ENCODE data around the gene ZNF174.

The ZNF174 gene

GRCh38 chr16:3400779-3401688 is at the start of gene ZNF174, which contains the start of gene ZSCAN32:
TSS of gene ZNF174 (plus strand) at chr16:3401215. CDS start at chr16:3402005, 790 bp downstream.
TSS of gene ZSCAN32 (minus strand) at chr16:3401004. CDS start at chr16:3397557, 3,447 bp downstream.
- Histone ChIP-seq H3K4me3 (ENCODE audit: low read length) (peak within 1 kb of the TSS; percentile 96), H3K9ac (ENCODE audit: low read length) (peak within 1 kb of the TSS; percentile 86), H3K27me3 (ENCODE audit: control insufficient read depth, insufficient read depth, low read length) (no peaks in the 10 kb centered on the region), H3K9me3 (ENCODE audit: control insufficient read depth, low read depth, low read length) (peaks cover 5% of the 10 kb centered on the region), H3K4me1 (ENCODE audit: control insufficient read depth, low read depth, low read length) (no peaks in the 10 kb centered on the region), H3K27ac (ENCODE audit: low read length) (peak within 1 kb of the TSS; percentile 33), H3K36me3 (ENCODE audit: control insufficient read depth, low read depth, low read length) (peaks cover 10% of the 10 kb centered on the region)

- no peaks in the 10 kb centered on the region for H3K27me3 ChIP-seq (ENCODE audit: control insufficient read depth, insufficient read depth, low read length)
- no peak within 1 kb of the TSS for H3K4me3 ChIP-seq (ENCODE audit: low read length)
- peaks cover 25% of the 10 kb centered on the region for H3K9me3 ChIP-seq (ENCODE audit: control insufficient read depth, low read depth, low read length)
- no peak within 1 kb of the TSS for H3K9ac ChIP-seq (ENCODE audit: low read length)
- H3K4me1 ChIP-seq (ENCODE audit: control insufficient read depth, low read depth, low read length) = no peaks in the 10 kb centered on the region
- no peaks in the 10 kb centered on the region for H3K36me3 ChIP-seq (ENCODE audit: control insufficient read depth, low read depth, low read length)
- H3K27ac ChIP-seq (ENCODE audit: low read length) = no peak within 1 kb of the TSS
Measured at GRCh38 chr16:3355589-3355988, 45.4 kb upstream of the ZNF174 start, which contains the start of gene OR2C1. TSS of gene OR2C1 (plus strand) at chr16:3355889. CDS start at chr16:3355941, 52 bp downstream.

- H3K4me3 ChIP-seq (ENCODE audit: low read length) = no peak overlapping the region
- H3K36me3 ChIP-seq (ENCODE audit: control insufficient read depth, low read depth, low read length) = no peaks in the 10 kb centered on the region
- H3K9me3 ChIP-seq (ENCODE audit: control insufficient read depth, low read depth, low read length) = peaks cover 23% of the 10 kb centered on the region
Measured at GRCh38 chr16:3356118-3356517, 44.9 kb upstream of the ZNF174 start.

GRCh38 chr16:3358871-3359270 is 42.1 kb upstream of the ZNF174 start:
- Histone ChIP-seq H3K36me3 (ENCODE audit: control insufficient read depth, low read depth, low read length) (no peaks in the 10 kb centered on the region), H3K4me3 (ENCODE audit: low read length) (no peak overlapping the region), H3K27ac (ENCODE audit: low read length) (no peak overlapping the region), H3K4me1 (ENCODE audit: control insufficient read depth, low read depth, low read length) (no peaks in the 10 kb centered on the region), H3K9ac (ENCODE audit: low read length) (no peak overlapping the region), H3K27me3 (ENCODE audit: control insufficient read depth, insufficient read depth, low read length) (no peaks in the 10 kb centered on the region), H3K9me3 (ENCODE audit: control insufficient read depth, low read depth, low read length) (peaks cover 24% of the 10 kb centered on the region)

More at GRCh38 chr16:3356118-3356517, 44.9 kb upstream of the ZNF174 start:
- no peaks in the 10 kb centered on the region for H3K27me3 ChIP-seq (ENCODE audit: control insufficient read depth, insufficient read depth, low read length)
- H3K9ac ChIP-seq (ENCODE audit: low read length) = no peak overlapping the region
- H3K27ac ChIP-seq (ENCODE audit: low read length) = no peak overlapping the region
- no peaks in the 10 kb centered on the region for H3K4me1 ChIP-seq (ENCODE audit: control insufficient read depth, low read depth, low read length)

- Histone ChIP-seq H3K27me3 (ENCODE audit: control insufficient read depth, insufficient read depth, low read length) (no peaks in the 10 kb centered on the region), H3K4me1 (ENCODE audit: control insufficient read depth, low read depth, low read length) (no peaks in the 10 kb centered on the region), H3K9me3 (ENCODE audit: control insufficient read depth, low read depth, low read length) (peaks cover 5% of the 10 kb centered on the region), H3K36me3 (ENCODE audit: control insufficient read depth, low read depth, low read length) (no peaks in the 10 kb centered on the region), H3K4me3 (ENCODE audit: low read length) (no peak overlapping the region), H3K9ac (ENCODE audit: low read length) (no peak overlapping the region), H3K27ac (ENCODE audit: low read length) (no peak overlapping the region)
Measured at GRCh38 chr16:3362931-3363330, 38.1 kb upstream of the ZNF174 start.

GRCh38 chr16:3363793-3364192 is 37.2 kb upstream of the ZNF174 start:
- Histone ChIP-seq H3K27me3 (ENCODE audit: control insufficient read depth, insufficient read depth, low read length) (no peaks in the 10 kb centered on the region), H3K9ac (ENCODE audit: low read length) (no peak overlapping the region), H3K4me3 (ENCODE audit: low read length) (no peak overlapping the region), H3K9me3 (ENCODE audit: control insufficient read depth, low read depth, low read length) (peaks cover 5% of the 10 kb centered on the region), H3K4me1 (ENCODE audit: control insufficient read depth, low read depth, low read length) (no peaks in the 10 kb centered on the region), H3K27ac (ENCODE audit: low read length) (no peak overlapping the region), H3K36me3 (ENCODE audit: control insufficient read depth, low read depth, low read length) (no peaks in the 10 kb centered on the region)

- H3K36me3 ChIP-seq (ENCODE audit: control insufficient read depth, low read depth, low read length) = no peaks in the 10 kb centered on the region
- H3K9me3 ChIP-seq (ENCODE audit: control insufficient read depth, low read depth, low read length) = peaks cover 5% of the 10 kb centered on the region
- H3K9ac ChIP-seq (ENCODE audit: low read length) = no peak overlapping the region
- H3K27me3 ChIP-seq (ENCODE audit: control insufficient read depth, insufficient read depth, low read length) = no peaks in the 10 kb centered on the region
- H3K4me3 ChIP-seq (ENCODE audit: low read length) = no peak overlapping the region
- no peak overlapping the region for H3K27ac ChIP-seq (ENCODE audit: low read length)
- no peaks in the 10 kb centered on the region for H3K4me1 ChIP-seq (ENCODE audit: control insufficient read depth, low read depth, low read length)
Measured at GRCh38 chr16:3364774-3365427, 36.1 kb upstream of the ZNF174 start.

GRCh38 chr16:3369073-3369472 is 31.9 kb upstream of the ZNF174 start:
- Histone ChIP-seq H3K4me1 (ENCODE audit: control insufficient read depth, low read depth, low read length) (no peaks in the 10 kb centered on the region), H3K9ac (ENCODE audit: low read length) (no peak overlapping the region), H3K9me3 (ENCODE audit: control insufficient read depth, low read depth, low read length) (peaks cover 9% of the 10 kb centered on the region), H3K27ac (ENCODE audit: low read length) (no peak overlapping the region), H3K4me3 (ENCODE audit: low read length) (no peak overlapping the region), H3K27me3 (ENCODE audit: control insufficient read depth, insufficient read depth, low read length) (no peaks in the 10 kb centered on the region), H3K36me3 (ENCODE audit: control insufficient read depth, low read depth, low read length) (no peaks in the 10 kb centered on the region)

GRCh38 chr16:3375680-3376079 is 25.3 kb upstream of the ZNF174 start:
- no peaks in the 10 kb centered on the region for H3K36me3 ChIP-seq (ENCODE audit: control insufficient read depth, low read depth, low read length)
- H3K4me3 ChIP-seq (ENCODE audit: low read length) = no peak overlapping the region
- H3K27me3 ChIP-seq (ENCODE audit: control insufficient read depth, insufficient read depth, low read length) = no peaks in the 10 kb centered on the region
- H3K9me3 ChIP-seq (ENCODE audit: control insufficient read depth, low read depth, low read length) = peaks cover 42% of the 10 kb centered on the region
- H3K4me1 ChIP-seq (ENCODE audit: control insufficient read depth, low read depth, low read length) = no peaks in the 10 kb centered on the region
- H3K27ac ChIP-seq (ENCODE audit: low read length) = no peak overlapping the region
- H3K9ac ChIP-seq (ENCODE audit: low read length) = no peak overlapping the region

GRCh38 chr16:3377917-3378316 is 23.1 kb upstream of the ZNF174 start:
- H3K27me3 ChIP-seq (ENCODE audit: control insufficient read depth, insufficient read depth, low read length) = no peaks in the 10 kb centered on the region
- no peak overlapping the region for H3K9ac ChIP-seq (ENCODE audit: low read length)
- H3K4me1 ChIP-seq (ENCODE audit: control insufficient read depth, low read depth, low read length) = no peaks in the 10 kb centered on the region
- peaks cover 64% of the 10 kb centered on the region for H3K9me3 ChIP-seq (ENCODE audit: control insufficient read depth, low read depth, low read length)
- peaks cover 5% of the 10 kb centered on the region for H3K36me3 ChIP-seq (ENCODE audit: control insufficient read depth, low read depth, low read length)
- H3K27ac ChIP-seq (ENCODE audit: low read length) = no peak overlapping the region
- no peak overlapping the region for H3K4me3 ChIP-seq (ENCODE audit: low read length)

GRCh38 chr16:3383045-3383448 is 18.0 kb upstream of the ZNF174 start:
- Histone ChIP-seq H3K9ac (ENCODE audit: low read length) (no peak overlapping the region), H3K9me3 (ENCODE audit: control insufficient read depth, low read depth, low read length) (peaks cover 58% of the 10 kb centered on the region), H3K36me3 (ENCODE audit: control insufficient read depth, low read depth, low read length) (peaks cover 26% of the 10 kb centered on the region), H3K27me3 (ENCODE audit: control insufficient read depth, insufficient read depth, low read length) (no peaks in the 10 kb centered on the region), H3K27ac (ENCODE audit: low read length) (no peak overlapping the region), H3K4me3 (ENCODE audit: low read length) (no peak overlapping the region), H3K4me1 (ENCODE audit: control insufficient read depth, low read depth, low read length) (no peaks in the 10 kb centered on the region)
